ENCODE data around the gene CDH23. TPM values are rescaled to one million over a fixed set of nuclear protein-coding genes. Genes with fewer than 3 reads are reported as not detected.

CDH23 gene
- total RNA-seq, 2 donors from 2014 or later: 1.7 to 11.2 TPM

DNA sequence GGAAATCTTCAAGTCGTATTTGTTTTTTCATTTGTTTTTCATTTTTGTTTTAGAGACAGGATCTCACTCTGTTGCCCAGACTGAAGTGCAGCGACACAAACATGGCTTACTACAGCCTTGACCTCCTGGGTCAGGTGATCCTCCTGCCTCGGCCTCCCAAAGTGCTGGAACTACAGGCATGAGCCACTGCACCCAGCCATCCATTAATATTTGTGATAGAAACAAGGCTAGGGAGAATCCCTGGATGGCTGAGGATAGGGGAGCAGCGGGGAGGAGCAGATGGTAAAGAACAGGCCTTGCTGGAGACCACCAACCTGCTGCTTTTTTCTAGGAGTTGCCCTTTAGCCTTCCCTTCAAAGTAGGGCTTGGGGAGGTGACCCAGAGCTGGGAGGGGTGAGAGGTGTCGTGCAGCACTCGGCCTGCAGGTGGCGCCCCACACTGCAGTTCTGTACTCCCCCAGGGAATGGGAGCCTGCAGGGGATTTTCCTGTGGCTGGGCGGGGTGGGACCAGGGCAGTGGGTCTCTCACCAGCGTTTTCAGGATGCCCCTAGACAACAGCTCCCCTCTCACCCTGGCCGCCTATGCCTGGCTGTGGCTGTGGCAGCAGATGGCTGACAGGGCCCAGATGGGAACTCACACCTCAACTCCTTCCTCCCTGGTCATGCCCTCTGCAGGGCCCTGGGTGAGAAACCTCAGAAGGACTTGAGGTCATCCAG, 12.6 kb upstream of the CDH23 start:
- ATAC-seq (peak; percentile 90 to 94), DNase-seq (ENCODE audit: low spot score in 2 of 2) (peak; percentile 74 to 82)
- no peak overlapping the region for H3K27ac Mint-ChIP-seq
- no peaks in the 10 kb centered on the region for H3K9me3 Mint-ChIP-seq
- H3K36me3 Mint-ChIP-seq: no peaks in the 10 kb centered on the region

DNA sequence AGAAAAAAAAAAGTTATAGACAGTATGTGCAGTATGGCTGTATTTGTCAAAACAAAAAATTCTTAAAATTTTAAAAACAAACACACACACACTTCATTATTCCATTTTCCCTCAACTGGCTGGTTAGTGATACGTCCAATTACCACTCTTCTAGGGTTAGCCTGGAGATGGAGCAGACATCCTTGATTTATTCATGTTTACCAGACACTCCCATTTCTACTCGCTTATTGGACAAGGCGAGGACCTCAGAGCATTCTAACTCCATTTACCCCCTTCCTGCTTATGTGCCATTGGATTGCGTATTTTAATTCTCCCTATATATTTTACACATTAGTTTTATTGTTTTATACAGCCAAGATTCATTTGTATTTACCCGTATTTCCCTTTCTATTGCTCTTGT, 8.5 kb upstream of the CDH23 start:
- Mint-ChIP-seq H3K27ac (no peak overlapping the region), H3K36me3 (no peaks in the 10 kb centered on the region), H3K9me3 (no peaks in the 10 kb centered on the region)
- ATAC-seq: no peak
- no peak for DNase-seq (ENCODE audit: low spot score in 2 of 2)

DNA sequence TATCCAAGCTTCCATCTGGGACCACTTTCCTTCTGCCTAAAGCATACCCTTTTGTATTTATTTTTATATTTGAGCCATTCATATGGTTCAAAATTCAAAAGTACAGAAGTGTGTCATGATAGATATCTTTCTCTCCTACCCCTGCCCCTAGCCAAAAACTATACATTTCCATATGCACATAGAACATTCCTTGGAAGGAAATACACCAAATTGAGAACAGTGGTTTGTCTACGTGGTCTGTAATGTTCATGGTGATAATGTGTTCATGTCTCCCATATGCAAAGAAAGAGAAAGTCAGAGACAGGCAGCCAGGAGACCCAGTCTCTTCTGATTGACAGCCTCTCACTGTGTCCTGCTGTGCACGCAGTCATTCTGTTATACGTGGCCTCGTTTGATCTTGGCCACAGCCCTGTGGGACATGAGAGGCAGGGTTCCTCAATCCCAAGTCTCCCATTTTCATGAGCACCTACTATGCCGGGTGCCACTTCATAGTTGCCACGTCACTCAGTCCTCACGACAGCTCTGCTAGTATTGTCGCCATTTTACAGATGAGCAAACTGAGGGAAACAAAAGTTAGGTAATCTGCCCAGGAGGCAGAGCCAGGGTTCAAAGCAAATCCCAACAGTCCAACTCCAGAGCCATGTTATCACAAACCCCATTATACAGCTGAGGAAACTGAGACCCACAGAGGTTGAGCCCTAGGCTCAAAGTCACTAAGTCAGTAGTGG, 8.0 kb upstream of the CDH23 start:
- no peak for ATAC-seq
- H3K36me3 Mint-ChIP-seq: no peaks in the 10 kb centered on the region
- H3K9me3 Mint-ChIP-seq: no peaks in the 10 kb centered on the region
- DNase-seq (ENCODE audit: low spot score in 2 of 2): no peak
- no peak overlapping the region for H3K27ac Mint-ChIP-seq

GRCh38 chr10:71389768-71390460, 6.8 kb upstream of the CDH23 start:
- Mint-ChIP-seq H3K36me3 (no peaks in the 10 kb centered on the region), H3K27ac (no peak overlapping the region), H3K9me3 (no peaks in the 10 kb centered on the region)
- no peak for ATAC-seq
- DNase-seq (ENCODE audit: low spot score in 2 of 2): peak in 1 of 2 donors; percentile 38

DNA sequence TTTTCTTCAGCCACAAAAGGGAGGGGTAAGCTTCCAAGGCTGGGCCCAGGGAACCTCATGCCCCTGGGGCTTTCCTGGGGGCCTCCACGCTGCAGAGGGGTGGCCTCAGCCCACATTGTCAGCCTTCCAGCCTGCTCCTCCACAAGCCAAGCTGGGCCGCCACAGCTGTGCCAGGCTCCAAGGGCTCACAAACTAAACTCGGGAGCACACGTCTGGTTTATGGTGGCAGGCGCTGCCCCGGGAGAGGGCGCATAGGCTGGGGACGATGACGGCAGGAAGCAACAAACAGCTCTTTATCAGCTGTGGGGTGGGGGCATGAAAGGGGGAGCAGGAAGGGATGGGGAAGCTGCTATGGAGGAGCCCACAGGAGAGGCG, 6.3 kb upstream of the CDH23 start:
- Mint-ChIP-seq H3K36me3 (no peaks in the 10 kb centered on the region), H3K27ac (no peak overlapping the region), H3K9me3 (no peaks in the 10 kb centered on the region)
- peak in 1 of 2 donors; percentile 28 for DNase-seq (ENCODE audit: low spot score in 2 of 2)
- ATAC-seq: no peak

DNA sequence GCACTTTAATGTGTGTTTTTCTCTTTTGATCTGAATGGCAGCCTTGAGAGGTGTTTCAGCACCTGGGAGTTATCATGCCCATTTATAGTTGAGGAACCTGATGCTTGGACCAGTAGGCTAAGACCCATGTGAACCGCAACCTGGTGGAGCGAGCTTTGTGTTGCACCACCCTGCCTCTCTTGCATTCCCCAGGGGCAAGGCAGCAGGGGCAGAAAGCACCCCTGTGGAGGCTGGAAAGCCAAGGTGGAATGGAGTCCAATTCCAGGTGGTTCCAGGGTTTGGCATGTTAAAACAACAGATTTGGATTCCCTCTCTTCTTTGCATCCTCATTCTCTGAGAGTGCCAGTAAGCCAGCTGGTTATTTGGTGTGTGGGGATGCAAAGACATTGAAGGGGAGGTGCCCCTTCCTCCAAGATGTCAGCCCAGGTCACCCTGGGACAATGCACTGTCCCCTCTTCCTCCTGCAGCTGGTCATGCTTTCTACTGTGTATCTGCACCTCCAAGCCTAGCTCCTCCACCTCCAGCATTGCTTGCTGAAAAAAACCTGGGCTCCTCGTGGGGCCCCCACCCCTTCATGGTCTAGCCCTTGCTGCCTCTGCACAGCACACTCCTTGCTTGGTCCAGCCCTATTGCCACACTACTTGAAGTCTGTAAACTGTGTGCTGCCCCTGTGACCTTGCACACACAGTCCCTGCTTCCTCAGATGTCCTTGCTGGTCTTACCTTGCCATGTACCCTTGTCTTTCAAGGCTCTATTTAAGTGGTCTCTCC, 5.6 kb upstream of the CDH23 start:
- no peaks in the 10 kb centered on the region for H3K9me3 Mint-ChIP-seq
- DNase-seq (ENCODE audit: low spot score in 2 of 2) (peak in 1 of 2 donors; percentile 13), ATAC-seq (no peak)
- no peak overlapping the region for H3K27ac Mint-ChIP-seq
- no peaks in the 10 kb centered on the region for H3K36me3 Mint-ChIP-seq

DNA sequence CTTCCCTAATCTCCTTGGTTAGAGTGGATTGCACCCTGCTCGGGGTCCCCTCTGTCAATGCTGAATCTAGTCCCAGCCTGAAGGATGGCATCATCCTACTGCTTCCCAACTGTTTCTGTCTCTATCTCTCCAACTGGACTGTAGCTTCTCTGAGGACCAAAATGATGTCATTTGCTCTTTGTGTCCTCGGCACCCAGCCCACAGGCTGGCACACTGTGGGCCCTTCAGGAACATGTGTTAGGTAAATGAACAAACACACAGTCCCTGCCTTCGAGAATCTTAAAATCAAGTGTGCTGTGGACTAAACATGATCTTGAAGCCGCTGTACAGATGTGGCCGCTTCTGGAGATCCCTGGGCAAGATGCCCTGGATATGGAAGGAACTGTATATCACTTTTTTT, 5.0 kb upstream of the CDH23 start:
- Mint-ChIP-seq H3K9me3 (no peaks in the 10 kb centered on the region), H3K27ac (no peak overlapping the region), H3K36me3 (no peaks in the 10 kb centered on the region)
- no peak for ATAC-seq
- peak in 1 of 2 donors; percentile 21 for DNase-seq (ENCODE audit: low spot score in 2 of 2)

DNA sequence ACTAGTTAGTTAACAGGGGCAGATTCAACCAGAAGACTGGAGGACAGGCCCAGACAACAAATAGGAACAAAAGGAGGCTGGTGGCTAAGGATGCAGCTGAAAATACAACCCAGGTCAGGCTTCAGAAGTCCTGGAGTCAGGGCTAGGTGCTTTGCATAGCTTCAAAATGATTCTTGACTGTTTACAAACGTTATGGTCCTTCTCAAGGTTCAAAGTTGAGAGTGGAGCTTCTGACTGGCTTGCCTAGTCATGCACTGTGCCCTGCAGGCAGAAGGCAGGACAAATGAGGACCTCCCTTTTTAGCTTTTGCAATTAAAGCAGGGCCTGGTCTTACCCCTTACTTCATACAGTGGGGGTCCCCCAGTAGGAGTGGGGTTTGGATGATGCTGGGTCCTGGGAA, 4.4 kb upstream of the CDH23 start:
- Mint-ChIP-seq H3K9me3 (no peaks in the 10 kb centered on the region), H3K27ac (no peak overlapping the region), H3K36me3 (no peaks in the 10 kb centered on the region)
- peak in 1 of 2 donors; percentile 31 for DNase-seq (ENCODE audit: low spot score in 2 of 2)
- ATAC-seq: no peak

- Mint-ChIP-seq H3K36me3 (no peaks in the 10 kb centered on the region), H3K27ac (no peak overlapping the region), H3K9me3 (no peaks in the 10 kb centered on the region)
- DNase-seq (ENCODE audit: low spot score in 2 of 2): no peak
- ATAC-seq: no peak
Measured at GRCh38 chr10:71392791-71393781, 3.6 kb upstream of the CDH23 start.

DNA sequence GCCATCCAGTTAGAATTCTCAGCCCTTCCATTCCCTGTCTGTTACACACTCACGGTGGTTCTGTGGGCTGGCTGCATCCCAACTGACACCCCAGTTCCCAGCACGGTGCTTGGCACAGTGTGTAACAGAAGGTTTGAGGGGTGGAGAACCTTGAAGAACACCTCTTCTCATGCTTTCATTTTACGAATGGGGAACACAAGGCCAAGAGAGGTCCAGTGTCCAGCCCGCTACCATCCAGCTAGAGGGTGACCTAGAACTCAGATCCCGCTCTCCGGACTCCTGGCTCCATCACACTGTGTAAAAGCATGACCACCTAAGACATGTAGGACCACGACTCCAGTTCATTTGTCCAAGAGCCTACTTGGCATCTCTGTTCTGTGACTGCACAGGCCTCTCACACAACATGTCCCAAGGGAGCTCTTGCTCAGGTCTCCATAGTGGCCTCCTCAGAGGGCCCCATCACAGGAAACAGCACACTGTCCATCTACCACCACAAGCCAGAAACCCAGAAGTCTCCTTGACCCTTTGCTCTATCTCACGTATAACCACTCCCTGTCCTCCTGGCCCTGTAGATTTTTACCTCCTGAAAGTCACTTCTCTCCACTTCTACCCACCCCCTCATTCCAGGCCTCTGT, 2.8 kb upstream of the CDH23 start:
- H3K27ac Mint-ChIP-seq: no peak overlapping the region
- H3K36me3 Mint-ChIP-seq: no peaks in the 10 kb centered on the region
- no peak for ATAC-seq
- DNase-seq (ENCODE audit: low spot score in 2 of 2): no peak
- H3K9me3 Mint-ChIP-seq: no peaks in the 10 kb centered on the region

DNA sequence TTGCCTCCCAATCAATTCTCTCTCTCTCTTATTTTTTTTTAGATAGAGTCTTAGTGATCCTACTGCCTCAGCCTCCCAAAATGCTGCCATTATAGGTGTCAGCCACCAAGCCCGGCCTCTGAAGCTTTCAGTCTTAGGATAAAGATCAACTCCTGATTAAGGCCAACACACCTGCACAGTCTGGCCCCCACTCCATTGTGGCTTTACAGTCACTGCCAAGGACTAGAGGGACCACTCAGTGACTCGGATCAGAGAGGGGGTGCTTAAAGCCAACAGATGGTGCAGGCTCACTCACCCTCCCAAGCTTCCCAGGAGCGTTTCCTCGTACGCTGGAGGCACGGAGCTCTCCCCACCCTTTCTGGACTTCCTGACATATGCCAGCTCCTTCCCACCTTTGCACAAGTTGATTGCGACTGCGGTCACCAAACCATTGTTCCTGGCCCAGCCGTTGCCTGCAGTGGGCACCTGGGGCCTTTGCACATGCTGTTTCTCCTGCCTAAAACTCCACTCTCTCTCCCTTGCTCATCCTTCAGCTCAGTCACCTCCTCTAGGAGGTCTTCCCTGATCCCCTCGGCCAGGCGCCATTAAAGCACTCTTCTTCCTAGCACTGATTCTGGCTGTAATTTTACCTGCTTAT, 1.7 kb upstream of the CDH23 start:
- ATAC-seq (no peak), DNase-seq (ENCODE audit: low spot score in 2 of 2) (no peak)
- Mint-ChIP-seq H3K27ac (no peak overlapping the region), H3K9me3 (no peaks in the 10 kb centered on the region), H3K36me3 (no peaks in the 10 kb centered on the region)

GRCh38 chr10:71395621-71396020, 1.1 kb upstream of the CDH23 start:
- H3K36me3 Mint-ChIP-seq: no peaks in the 10 kb centered on the region

GRCh38 chr10:71396084-71396710, 523 bp upstream of the CDH23 start:
- ATAC-seq (peak; percentile 77 to 86), DNase-seq (ENCODE audit: low spot score in 2 of 2) (peak; percentile 50 to 54)
- Mint-ChIP-seq H3K27ac (no peak overlapping the region), H3K36me3 (no peaks in the 10 kb centered on the region), H3K9me3 (no peaks in the 10 kb centered on the region)

More at GRCh38 chr10:71395621-71396020, 1.1 kb upstream of the CDH23 start:
- Mint-ChIP-seq H3K9me3 (no peaks in the 10 kb centered on the region), H3K27ac (no peak overlapping the region)
- DNase-seq (ENCODE audit: low spot score in 2 of 2) (no peak), ATAC-seq (no peak)

- no peak for ATAC-seq
Measured at GRCh38 chr10:71397296-71398212, 834 bp downstream of the CDH23 start.

More at GRCh38 chr10:71397296-71398212, 834 bp downstream of the CDH23 start:
- Mint-ChIP-seq H3K27ac (no peak overlapping the region), H3K9me3 (no peaks in the 10 kb centered on the region), H3K36me3 (no peaks in the 10 kb centered on the region)
- peak in 1 of 2 donors; percentile 38 for DNase-seq (ENCODE audit: low spot score in 2 of 2)
